Measurements from ENCODE around the gene FAM177A1. TPM values are rescaled to one million over a fixed set of nuclear protein-coding genes. Genes with fewer than 3 reads are reported as not detected.
A peak's percentile ranks its signal among the peaks of the same experiment; 100 is the strongest.

The FAM177A1 gene
- total RNA-seq, 4 donors from 2014 or later: 49.0 to 60.8 (median 54.7) TPM

DNA sequence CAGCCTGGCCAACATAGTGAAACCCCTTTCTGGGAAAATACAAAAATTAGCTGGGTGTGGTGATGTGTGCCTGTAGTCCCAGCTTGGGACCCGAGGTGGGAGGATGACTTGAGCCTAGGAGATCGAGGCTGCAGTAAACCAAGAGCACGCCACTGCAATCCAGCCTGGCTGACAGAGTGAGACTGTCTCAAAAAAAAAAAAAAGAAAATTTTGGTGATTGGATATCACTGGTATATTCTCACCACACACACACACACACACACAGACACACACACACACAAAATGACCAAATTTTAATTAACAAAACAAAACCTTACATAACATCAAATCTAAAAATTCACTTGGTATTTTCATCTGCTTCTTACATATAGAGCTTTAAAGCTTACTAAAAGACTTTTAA is 3.4 kb upstream of the FAM177A1 start:
- H3K27ac ChIP-seq (replicated peaks in 1 of 4): no peak overlapping the region
- 92% methylated on average over 3 of the region's 3 CpGs for WGBS
- no peak for DNase-seq (ENCODE audit: extremely low spot score)
- H3K4me3 ChIP-seq: no peak overlapping the region
- peaks cover 7 to 17% (median 15%) of the 10 kb centered on the region in 4 donors for H3K4me1 ChIP-seq
- H3K9me3 ChIP-seq: no peaks in the 10 kb centered on the region
- H3K27me3 ChIP-seq: no peaks in the 10 kb centered on the region
- intact Hi-C loops (cut with DNase I): loop anchor here (10.0 kb wide), 1 partner anchor 382 kb away; no protein-coding TSS in a partner anchor
- TF ChIP-seq EP300 (IDR thresholded peaks at IDR 0.05): no peak
- no peak for TF ChIP-seq POLR2AphosphoS5 (IDR thresholded peaks at IDR 0.05)
- TF ChIP-seq POLR2A (IDR thresholded peaks at IDR 0.05; ENCODE audit: low read depth): no peak
- TF ChIP-seq, protein P1, sequence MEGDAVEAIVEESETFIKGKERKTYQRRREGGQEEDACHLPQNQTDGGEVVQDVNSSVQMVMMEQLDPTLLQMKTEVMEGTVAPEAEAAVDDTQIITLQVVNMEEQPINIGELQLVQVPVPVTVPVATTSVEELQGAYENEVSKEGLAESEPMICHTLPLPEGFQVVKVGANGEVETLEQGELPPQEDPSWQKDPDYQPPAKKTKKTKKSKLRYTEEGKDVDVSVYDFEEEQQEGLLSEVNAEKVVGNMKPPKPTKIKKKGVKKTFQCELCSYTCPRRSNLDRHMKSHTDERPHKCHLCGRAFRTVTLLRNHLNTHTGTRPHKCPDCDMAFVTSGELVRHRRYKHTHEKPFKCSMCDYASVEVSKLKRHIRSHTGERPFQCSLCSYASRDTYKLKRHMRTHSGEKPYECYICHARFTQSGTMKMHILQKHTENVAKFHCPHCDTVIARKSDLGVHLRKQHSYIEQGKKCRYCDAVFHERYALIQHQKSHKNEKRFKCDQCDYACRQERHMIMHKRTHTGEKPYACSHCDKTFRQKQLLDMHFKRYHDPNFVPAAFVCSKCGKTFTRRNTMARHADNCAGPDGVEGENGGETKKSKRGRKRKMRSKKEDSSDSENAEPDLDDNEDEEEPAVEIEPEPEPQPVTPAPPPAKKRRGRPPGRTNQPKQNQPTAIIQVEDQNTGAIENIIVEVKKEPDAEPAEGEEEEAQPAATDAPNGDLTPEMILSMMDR (IDR thresholded peaks at IDR 0.05): no peak
- no peaks in the 10 kb centered on the region for H3K36me3 ChIP-seq

DNA sequence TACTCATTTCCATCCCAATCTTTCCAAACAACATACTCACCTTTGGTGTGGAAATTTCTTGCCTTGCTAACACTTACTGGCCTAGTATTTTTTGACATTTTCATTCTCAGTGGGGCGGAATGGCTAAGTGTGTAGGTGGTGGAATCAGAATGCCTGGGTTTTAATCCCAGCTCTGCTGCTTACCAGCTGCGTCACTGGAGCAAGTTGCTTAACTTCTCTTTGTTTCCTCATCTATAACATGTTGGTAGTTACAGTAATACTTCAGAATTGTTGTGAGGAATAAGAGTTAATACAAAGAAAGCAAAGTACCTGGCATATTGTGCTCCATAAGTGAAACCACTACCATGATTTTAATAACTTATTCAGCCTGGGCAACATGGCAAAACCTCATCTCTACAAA is 3.0 kb upstream of the FAM177A1 start:
- Histone ChIP-seq H3K27me3 (no peaks in the 10 kb centered on the region), H3K4me1 (peaks cover 11 to 21% (median 19%) of the 10 kb centered on the region in 4 donors), H3K9me3 (no peaks in the 10 kb centered on the region), H3K4me3 (no peak overlapping the region), H3K27ac (replicated peaks in 1 of 4) (no peak overlapping the region), H3K36me3 (no peaks in the 10 kb centered on the region)
- DNase-seq (ENCODE audit: extremely low spot score): no peak
- intact Hi-C loops (cut with DNase I): loop anchor here (10.0 kb wide), 1 partner anchor 382 kb away; no protein-coding TSS in a partner anchor
- 94% methylated on average over 2 of the region's 2 CpGs for WGBS
- TF ChIP-seq, protein P1 (IDR thresholded peaks at IDR 0.05): no peak

DNA sequence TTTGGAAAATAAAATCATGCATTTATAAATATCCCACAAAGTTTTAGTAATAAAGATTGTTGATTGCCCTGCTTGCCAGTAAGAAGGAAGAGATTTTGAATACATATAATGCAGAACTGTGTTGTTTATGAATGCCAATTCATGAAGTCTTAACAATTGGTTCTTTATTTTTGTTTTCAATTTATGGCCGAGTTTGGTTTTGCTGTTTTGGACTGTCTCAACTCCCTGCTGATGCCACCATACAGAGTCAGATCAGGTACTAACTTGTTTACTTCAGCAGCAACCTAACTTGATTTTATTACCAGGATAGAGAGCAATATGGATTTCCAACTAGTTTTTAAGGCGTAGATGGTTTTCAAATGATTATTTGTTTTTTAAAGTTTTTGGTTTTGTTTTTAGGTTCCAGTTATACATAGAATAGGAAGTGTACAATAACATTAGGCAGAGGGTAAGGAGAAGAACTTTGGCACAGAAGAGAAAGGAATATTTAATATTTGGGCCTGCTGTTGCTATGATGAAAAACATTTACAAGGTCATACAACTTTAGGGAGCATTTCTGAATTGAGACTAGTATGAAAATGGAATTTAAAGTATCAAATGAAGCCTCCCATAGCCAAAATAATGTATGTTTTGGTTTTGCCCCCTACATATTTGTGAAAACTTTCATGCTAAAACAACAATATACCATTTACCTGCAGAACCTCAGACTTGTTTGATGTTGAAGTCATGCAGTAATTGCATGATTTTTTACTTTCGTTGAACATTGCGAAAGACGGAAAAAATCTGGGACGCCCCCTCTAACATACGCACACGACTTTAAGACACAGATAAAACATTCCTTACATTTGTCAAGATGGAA is 904 bp upstream of the FAM177A1 start:
- peaks cover 0 to 9% (median 4%) of the 10 kb centered on the region in 4 donors for H3K36me3 ChIP-seq
- intact Hi-C loops (cut with DNase I): loop anchor here (5.0 to 10.0 kb wide), 2 partner anchors 63 to 380 kb away; partner anchors contain the start of gene SRP54
- TF ChIP-seq POLR2AphosphoS5 (IDR thresholded peaks at IDR 0.05) (no peak), POLR2A (IDR thresholded peaks at IDR 0.05; ENCODE audit: low read depth) (no peak), EP300 (IDR thresholded peaks at IDR 0.05) (no peak)
- TF ChIP-seq, protein P1 (IDR thresholded peaks at IDR 0.05): no peak
- peak overlapping the region; percentile 71 to 96 (median 84) for H3K4me3 ChIP-seq
- H3K9me3 ChIP-seq: no peaks in the 10 kb centered on the region
- no peaks in the 10 kb centered on the region for H3K27me3 ChIP-seq
- peak overlapping the region; percentile 90 to 99 (median 97) for H3K27ac ChIP-seq (replicated peaks in 1 of 4)
- DNase-seq (ENCODE audit: extremely low spot score): no peak
- 19% methylated on average over 8 of the region's 8 CpGs for WGBS
- H3K4me1 ChIP-seq: peaks cover 19 to 40% (median 25%) of the 10 kb centered on the region in 4 donors

DNA sequence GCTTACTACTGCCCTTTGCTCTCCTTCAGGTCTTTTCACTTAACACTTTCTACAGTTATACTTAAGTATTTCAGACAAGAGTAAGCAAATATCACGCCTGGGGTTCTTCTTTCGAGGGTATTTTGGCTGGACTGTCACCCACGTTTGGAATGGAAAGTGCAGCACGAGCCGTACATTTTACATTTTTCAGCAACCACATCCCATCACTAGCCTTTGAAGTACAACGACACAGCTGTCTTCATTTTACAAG is 349 bp upstream of the FAM177A1 start:
- no peaks in the 10 kb centered on the region for H3K27me3 ChIP-seq
- H3K4me3 ChIP-seq: peak overlapping the region; percentile 71 to 96 (median 84)
- no peak for DNase-seq (ENCODE audit: extremely low spot score)
- no peaks in the 10 kb centered on the region for H3K9me3 ChIP-seq
- peaks cover 0 to 13% (median 6%) of the 10 kb centered on the region in 4 donors for H3K36me3 ChIP-seq
- peak overlapping the region; percentile 90 to 99 (median 97) for H3K27ac ChIP-seq (replicated peaks in 1 of 4)
- H3K4me1 ChIP-seq: peaks cover 24 to 45% (median 31%) of the 10 kb centered on the region in 4 donors
- no peak for TF ChIP-seq EP300 (IDR thresholded peaks at IDR 0.05)
- TF ChIP-seq, protein P1 (IDR thresholded peaks at IDR 0.05): no peak
- TF ChIP-seq POLR2AphosphoS5 (IDR thresholded peaks at IDR 0.05): no peak
- no peak for TF ChIP-seq POLR2A (IDR thresholded peaks at IDR 0.05; ENCODE audit: low read depth)
- intact Hi-C loops (cut with DNase I): loop anchor here (2.0 to 10.0 kb wide), 3 partner anchors 63 to 379 kb away; partner anchors contain the start of genes BAZ1A and SRP54
- WGBS: 0% methylated on average over 5 of the region's 6 CpGs

Measured in esophagus muscularis mucosa (tissue), 4 donors.